Thoracic aorta (tissue), 2 donors: Measurements from ENCODE around the gene RPTN. TPM values are rescaled to one million over a fixed set of nuclear protein-coding genes. Genes with fewer than 3 reads are reported as not detected.

Experiments
- ATAC-seq: fragments of 150-250 bp; one replicate; pipeline ENCODE4 v1.8.0; 2017; ENCODE audit warnings: low read depth; ENCODE audit not compliant: insufficient number of reproducible peaks, low FRiP score
- DNase-seq: peaks from one replicate; pipeline ENCODE4 v3.0.0-alpha.2; 2020; ENCODE audit warnings: low spot score
- H3K27ac ChIP-seq, 2 donors: fragments of 200-600 bp; sonication (generic); 1 replicate in 1 of 2; 2 replicates in 1 of 2; pipeline ENCODE4 v1.5.1; 2016; ENCODE audit warnings: mild to moderate bottlenecking in 2 of 2, moderate library complexity in 2 of 2
- H3K27me3 ChIP-seq: fragments of 200-600 bp; sonication (generic); replicated peaks from 2 replicates; pipeline ENCODE4 v1.6.0; 2016; ENCODE audit warnings: mild to moderate bottlenecking; ENCODE audit not compliant: insufficient read depth
- H3K36me3 ChIP-seq: fragments of 200-600 bp; sonication (generic); one replicate; pipeline ENCODE4 v1.5.1; 2016
- H3K4me1 ChIP-seq, 2 donors: fragments of 200-600 bp; sonication (generic); 1 replicate in 1 of 2; 2 replicates in 1 of 2; pipeline versions ENCODE4 v1.5.1 to v1.6.0; 2016; ENCODE audit warnings: low read depth in 2 of 2, mild to moderate bottlenecking in 1 of 2; ENCODE audit not compliant: control insufficient read depth in 1 of 2
- H3K4me3 ChIP-seq: fragments of 200-600 bp; sonication (generic); 2 replicates; pipeline ENCODE4 v1.5.1; 2016; ENCODE audit warnings: mild to moderate bottlenecking
- H3K9me3 ChIP-seq: fragments of 200-600 bp; sonication (generic); 2 replicates; pipeline ENCODE4 v1.5.1; 2016
- total RNA-seq, 2 donors: library from RNA; depleted of rRNA; stranded (reverse); fragments of >200 nt; gene quantifications; one replicate each; pipeline versions ENCODE4 v1.1.0 to v1.2.3, GENCODE V29; 2016
- TF ChIP-seq, protein P1 (sequence below): fragments of 200-600 bp; sonication (generic); IDR thresholded peaks from one replicate; pipeline ENCODE4 v1.5.1; 2019; ENCODE audit warnings: antibody characterized with exemption

The RPTN gene
- total RNA-seq, 2 donors from 2014 or later = not detected

DNA sequence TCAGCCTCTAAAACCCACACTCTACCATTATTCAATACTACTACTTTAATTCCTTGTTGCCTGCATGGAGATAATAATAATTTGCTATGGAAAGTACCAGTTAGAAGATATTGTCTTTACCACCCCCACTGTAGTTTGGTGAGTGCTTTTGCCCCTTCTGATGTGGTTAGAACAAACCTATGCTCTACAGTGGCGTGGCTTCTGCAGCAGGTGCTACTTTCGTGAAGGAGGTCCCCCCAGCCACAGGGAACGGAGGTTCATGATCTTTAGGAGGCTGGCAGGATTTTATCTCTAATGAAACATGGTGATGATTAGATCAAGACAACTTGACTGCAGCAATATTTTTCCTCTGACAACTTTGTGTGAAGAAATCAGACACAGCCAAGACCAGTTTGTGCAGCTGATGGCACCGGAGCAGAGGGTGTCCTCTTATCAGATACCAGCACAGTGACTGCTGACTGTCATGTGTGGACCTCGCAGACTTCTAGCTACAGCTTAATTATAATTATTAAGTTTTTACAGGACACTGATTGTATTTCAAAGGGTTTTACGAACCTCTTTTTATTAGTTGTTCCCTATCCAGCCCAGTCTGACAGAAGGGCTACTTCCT lies 33.1 kb downstream of the RPTN start:
- DNase-seq = no peak
- Histone ChIP-seq H3K4me3 (no peak overlapping the region), H3K27ac (no peak overlapping the region), H3K27me3 (no peaks in the 10 kb centered on the region), H3K36me3 (no peaks in the 10 kb centered on the region), H3K9me3 (no peaks in the 10 kb centered on the region), H3K4me1 (no peaks in the 10 kb centered on the region)
- TF ChIP-seq, protein P1, sequence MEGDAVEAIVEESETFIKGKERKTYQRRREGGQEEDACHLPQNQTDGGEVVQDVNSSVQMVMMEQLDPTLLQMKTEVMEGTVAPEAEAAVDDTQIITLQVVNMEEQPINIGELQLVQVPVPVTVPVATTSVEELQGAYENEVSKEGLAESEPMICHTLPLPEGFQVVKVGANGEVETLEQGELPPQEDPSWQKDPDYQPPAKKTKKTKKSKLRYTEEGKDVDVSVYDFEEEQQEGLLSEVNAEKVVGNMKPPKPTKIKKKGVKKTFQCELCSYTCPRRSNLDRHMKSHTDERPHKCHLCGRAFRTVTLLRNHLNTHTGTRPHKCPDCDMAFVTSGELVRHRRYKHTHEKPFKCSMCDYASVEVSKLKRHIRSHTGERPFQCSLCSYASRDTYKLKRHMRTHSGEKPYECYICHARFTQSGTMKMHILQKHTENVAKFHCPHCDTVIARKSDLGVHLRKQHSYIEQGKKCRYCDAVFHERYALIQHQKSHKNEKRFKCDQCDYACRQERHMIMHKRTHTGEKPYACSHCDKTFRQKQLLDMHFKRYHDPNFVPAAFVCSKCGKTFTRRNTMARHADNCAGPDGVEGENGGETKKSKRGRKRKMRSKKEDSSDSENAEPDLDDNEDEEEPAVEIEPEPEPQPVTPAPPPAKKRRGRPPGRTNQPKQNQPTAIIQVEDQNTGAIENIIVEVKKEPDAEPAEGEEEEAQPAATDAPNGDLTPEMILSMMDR = no peak
- no peak for ATAC-seq

DNA sequence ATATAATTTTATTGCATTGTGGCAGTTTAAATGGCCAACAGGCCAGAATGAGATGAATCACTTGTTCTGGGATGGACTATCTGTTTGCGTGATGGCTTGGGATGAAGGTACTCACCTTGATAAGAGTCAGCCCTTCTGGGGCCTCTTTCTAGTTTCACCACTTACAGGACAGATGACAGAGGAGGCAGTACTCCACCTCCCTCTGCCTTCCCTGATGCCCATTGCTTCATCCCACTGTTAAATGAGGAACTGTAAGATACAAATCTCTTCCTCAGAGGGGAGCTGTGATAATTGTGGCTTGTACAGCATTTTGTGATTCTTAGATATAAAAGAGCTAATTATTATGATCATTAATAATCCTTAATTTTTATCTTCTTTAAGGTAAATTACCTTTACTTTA lies 40.1 kb downstream of the RPTN start:
- Histone ChIP-seq H3K36me3 (no peaks in the 10 kb centered on the region), H3K4me3 (no peak overlapping the region), H3K4me1 (no peaks in the 10 kb centered on the region), H3K9me3 (no peaks in the 10 kb centered on the region), H3K27ac (no peak overlapping the region), H3K27me3 (no peaks in the 10 kb centered on the region)
- DNase-seq (no peak), ATAC-seq (no peak)
- TF ChIP-seq, protein P1 = no peak

DNA sequence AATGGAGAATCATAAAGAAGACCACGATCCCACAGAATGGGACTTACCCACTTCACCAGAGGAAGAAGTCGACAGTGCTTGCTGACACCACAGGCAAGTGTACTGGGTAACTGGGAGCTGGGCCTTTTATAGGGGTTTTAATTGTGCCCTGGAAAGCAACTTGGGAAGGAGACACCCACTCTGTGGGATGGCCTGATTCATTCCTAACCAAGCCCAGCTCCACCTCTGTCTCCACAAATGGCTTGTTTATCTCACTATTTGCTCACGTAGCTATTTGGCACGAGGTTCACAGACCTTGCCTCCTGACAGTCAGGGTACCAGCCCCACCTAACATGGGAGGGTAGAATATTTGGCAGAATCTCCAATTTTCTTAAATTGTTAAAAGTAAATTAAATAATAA lies 43.7 kb downstream of the RPTN start, which contains the start of gene TCHH:
Gene TCHH (minus strand): TSS at position 101 of the 400 bp plus-strand sequence. CDS start 1,364 bp downstream, outside the sequence.
- TF ChIP-seq, protein P1 = no peak
- Histone ChIP-seq H3K4me1 (peaks cover 21 to 25% of the 10 kb centered on the region in 2 donors), H3K27ac (no peak within 1 kb of the TSS), H3K4me3 (no peak within 1 kb of the TSS), H3K9me3 (no peaks in the 10 kb centered on the region), H3K27me3 (no peaks in the 10 kb centered on the region), H3K36me3 (no peaks in the 10 kb centered on the region)
- ATAC-seq = no peak
- DNase-seq = no peak

DNA sequence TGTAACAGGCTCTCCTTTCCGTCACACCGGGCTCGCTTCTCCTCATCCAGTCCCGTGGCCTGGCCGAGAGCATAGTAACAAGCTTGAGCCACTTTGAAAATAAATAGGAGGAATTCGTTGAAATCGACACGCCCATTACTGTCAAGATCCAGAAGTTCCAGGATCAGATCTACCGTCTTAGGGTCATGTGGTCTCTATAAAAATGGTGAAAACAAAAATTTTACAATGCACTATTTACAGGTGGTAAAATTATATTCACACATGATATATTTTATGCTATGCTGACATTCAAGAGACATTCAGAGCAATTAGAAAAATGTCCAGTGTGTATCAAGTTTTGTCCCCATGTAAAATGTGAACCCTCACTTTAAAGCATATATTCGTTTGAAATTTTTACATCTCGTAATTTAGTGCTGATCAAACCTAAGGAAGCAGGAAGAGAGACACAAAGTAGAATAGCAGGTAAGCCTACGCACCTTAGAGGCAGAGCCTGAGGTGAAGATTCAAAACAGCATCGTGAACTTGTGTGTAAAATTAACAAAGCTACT lies 46.1 kb downstream of the RPTN start:
- Histone ChIP-seq H3K27ac (no peak overlapping the region), H3K27me3 (peaks cover 4% of the 10 kb centered on the region), H3K36me3 (no peaks in the 10 kb centered on the region), H3K9me3 (no peaks in the 10 kb centered on the region), H3K4me3 (peak overlapping the region; percentile 77), H3K4me1 (peaks cover 29 to 38% of the 10 kb centered on the region in 2 donors)
- no peak for ATAC-seq
- TF ChIP-seq, protein P1 = no peak
- no peak for DNase-seq

DNA sequence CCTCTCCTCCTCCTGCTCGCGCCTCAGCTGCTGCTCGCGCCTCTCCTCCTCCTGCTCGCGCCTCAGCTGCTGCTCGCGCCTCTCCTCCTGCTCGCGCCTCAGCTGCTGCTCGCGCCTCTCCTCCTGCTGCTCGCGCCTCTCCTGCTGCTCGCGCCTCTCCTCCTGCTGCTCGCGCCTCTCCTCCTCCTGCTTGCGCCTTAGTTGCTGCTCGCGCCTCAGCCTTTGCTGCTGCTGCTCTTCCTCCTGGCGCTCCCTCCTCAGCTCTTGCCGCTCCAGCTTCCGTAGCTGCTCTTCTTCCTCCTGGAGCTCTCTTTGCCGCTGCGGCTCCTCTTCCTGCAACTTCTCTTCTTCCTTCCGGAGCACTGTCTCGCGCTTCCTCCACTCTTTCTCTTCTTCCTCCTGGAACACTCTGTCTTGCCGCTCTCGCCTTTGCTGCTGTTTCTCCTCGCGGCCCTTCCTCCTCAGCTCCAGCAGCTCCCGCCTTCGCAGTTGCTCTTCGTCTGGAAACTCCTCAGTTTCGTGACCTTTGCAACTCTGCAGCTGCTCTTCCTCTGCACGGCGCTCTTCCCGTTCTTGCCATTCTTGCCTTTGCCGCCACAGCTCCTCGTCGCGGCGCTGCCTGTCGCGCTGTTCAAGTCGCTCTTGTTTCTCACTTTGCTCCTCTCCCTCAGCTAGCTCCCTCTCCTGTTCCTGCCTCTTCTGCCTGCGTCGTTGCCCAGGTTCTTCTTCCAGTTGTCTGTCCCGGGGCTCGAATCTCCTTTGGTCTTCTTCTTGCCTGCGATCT lies 46.7 kb downstream of the RPTN start:
- H3K27ac ChIP-seq = no peak overlapping the region
- H3K36me3 ChIP-seq = no peaks in the 10 kb centered on the region
- H3K4me1 ChIP-seq = peaks cover 29 to 38% of the 10 kb centered on the region in 2 donors
- peaks cover 4% of the 10 kb centered on the region for H3K27me3 ChIP-seq
- TF ChIP-seq, protein P1 = no peak
- no peak for ATAC-seq
- no peak for DNase-seq
- H3K4me3 ChIP-seq = peak overlapping the region; percentile 77
- H3K9me3 ChIP-seq = no peaks in the 10 kb centered on the region
